HepG2 (cell line): Measurements from ENCODE around the gene MRPL14. TPM values are rescaled to one million over a fixed set of nuclear protein-coding genes. Genes with fewer than 3 reads are reported as not detected.

Source experiments
- ATRX ChIP-seq: sonication (generic); formaldehyde crosslinking; IDR thresholded peaks from 2 replicates; pipeline ENCODE4 v1.4.0; 2020; ENCODE audit warnings: missing genetic modification reagents, borderline replicate concordance
- KLF9 ChIP-seq: IDR thresholded peaks from 2 replicates; pipeline ENCODE4 v1.6.1; 2016; ENCODE audit warnings: low read depth
- SP4 ChIP-seq: sonication (generic); formaldehyde crosslinking; IDR thresholded peaks from 2 replicates; pipeline ENCODE4 v1.8.1; 2023; ENCODE audit warnings: mild to moderate bottlenecking, missing genetic modification reagents
- ZC3H4 ChIP-seq: sonication (generic); formaldehyde crosslinking; IDR thresholded peaks from 2 replicates; pipeline ENCODE4 v1.4.0; 2020; ENCODE audit warnings: missing genetic modification reagents, borderline replicate concordance
- ZFP36L1 ChIP-seq: sonication (generic); formaldehyde crosslinking; IDR thresholded peaks from 2 replicates; pipeline ENCODE4 v1.8.0; 2022; ENCODE audit warnings: mild to moderate bottlenecking, missing genetic modification reagents, moderate library complexity
- ZNF460 ChIP-seq: sonication (generic); formaldehyde crosslinking; IDR thresholded peaks from 2 replicates; pipeline ENCODE4 v1.5.1; 2020; ENCODE audit warnings: missing genetic modification reagents, mild to moderate bottlenecking, borderline replicate concordance
- ZNF501 ChIP-seq: sonication (generic); formaldehyde crosslinking; IDR thresholded peaks from 2 replicates; pipeline ENCODE4 v1.5.1; 2020; ENCODE audit warnings: mild to moderate bottlenecking, moderate library complexity, missing genetic modification reagents
- ZNF660 ChIP-seq: sonication (generic); formaldehyde crosslinking; IDR thresholded peaks from 2 replicates; pipeline ENCODE4 v1.5.1; 2020; ENCODE audit warnings: mild to moderate bottlenecking, low read depth, missing genetic modification reagents, borderline replicate concordance
- polyA plus RNA-seq, 8 experiments: library from polyadenylated mRNA; depleted of rRNA in 3 of 8; stranded (reverse) in 7 of 8; unstranded in 1 of 8; fragments of >200 nt; fragmentation: Illumina TruSeq in 4 of 8; extraction: Trizol in 4 of 8; gene quantifications; 2 replicates each; pipeline versions ENCODE4 v1.2.1 to v1.2.3, GENCODE V29; 2011 to 2016; ENCODE audit warnings: low read depth in 4 of 8, missing spikeins in 1 of 8, mixed read lengths in 1 of 8; ENCODE audit not compliant: insufficient read depth in 1 of 8
- total RNA-seq, 5 experiments: library from RNA; depleted of rRNA; stranded (reverse); fragments of >200 nt; fragmentation: Illumina TruSeq; extraction: Trizol; gene quantifications; 2 replicates each; pipeline ENCODE4 v1.2.3, GENCODE V29; 2016; ENCODE audit warnings: low read depth in 1 of 5
- TF ChIP-seq, protein P1 (sequence below): IDR thresholded peaks from 2 replicates; pipeline ENCODE4 v1.6.1; 2016; ENCODE audit warnings: missing compliant biosample characterization, missing genetic modification reagents, borderline replicate concordance
- TF ChIP-seq, protein P2 (sequence below): sonication (generic); formaldehyde crosslinking; IDR thresholded peaks from 2 replicates; pipeline ENCODE4 v1.4.0; 2020; ENCODE audit warnings: missing genetic modification reagents, mild to moderate bottlenecking, borderline replicate concordance
- TF ChIP-seq, protein P3 (sequence below), 2 experiments: sonication (generic) in 1 of 2; formaldehyde crosslinking in 1 of 2; IDR thresholded peaks; 2 replicates each; pipeline versions ENCODE4 v1.4.0 to v1.6.1; 2016 to 2020; ENCODE audit warnings: borderline replicate concordance in 1 of 2, low read depth in 1 of 2, mild to moderate bottlenecking in 1 of 2, missing genetic modification reagents in 1 of 2
- TF ChIP-seq, protein P4 (sequence below): sonication (generic); formaldehyde crosslinking; conservative IDR thresholded peaks from 2 replicates; pipeline ENCODE4 v1.4.0; 2020; ENCODE audit warnings: mild to moderate bottlenecking, missing genetic modification reagents, moderate library complexity
- TF ChIP-seq, protein P5 (sequence below): sonication (generic); formaldehyde crosslinking; IDR thresholded peaks from 2 replicates; pipeline ENCODE4 v1.4.0; 2020; ENCODE audit warnings: missing genetic modification reagents

Gene MRPL14
- total and polyA plus RNA-seq, 2 of the 13 experiments (the other 11 are each of a cell fraction or from before 2014, with no cell fraction given) = 157 to 178 TPM

DNA sequence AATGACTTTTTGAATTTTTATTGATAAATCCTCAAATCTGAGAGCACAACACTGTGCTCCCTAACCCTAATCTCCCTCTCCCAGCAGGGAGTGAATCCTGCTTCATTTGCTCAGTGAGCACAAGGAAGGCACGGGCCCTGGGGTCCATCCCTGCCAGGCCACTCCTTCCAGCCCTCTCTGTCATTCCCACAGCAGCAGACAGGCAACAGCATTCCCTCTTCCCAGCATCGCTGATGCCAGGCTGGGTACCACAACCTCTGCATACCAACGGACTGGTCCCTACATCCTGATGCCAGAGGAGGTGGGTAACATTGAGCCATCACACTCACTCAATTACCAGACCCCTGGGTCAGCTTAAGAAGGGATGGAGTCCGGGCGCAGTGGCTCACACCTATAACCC, 34.2 kb downstream of the MRPL14 start (continued):
- TF ChIP-seq ZFP36L1 (CRISPR knock-in tag) (no peak), KLF9 (CRISPR knock-in tag) (no peak), ATRX (CRISPR knock-in tag) (0 out of 2 replicates have a peak, but pooled peaks have one; percentile 70), ZNF660 (CRISPR knock-in tag) (no peak), SP4 (CRISPR knock-in tag) (no peak), ZNF460 (CRISPR knock-in tag) (no peak), ZNF501 (0 out of 2 replicates have a peak, but pooled peaks have one; percentile 0), ZC3H4 (CRISPR knock-in tag) (no peak)
- TF ChIP-seq, protein P1, sequence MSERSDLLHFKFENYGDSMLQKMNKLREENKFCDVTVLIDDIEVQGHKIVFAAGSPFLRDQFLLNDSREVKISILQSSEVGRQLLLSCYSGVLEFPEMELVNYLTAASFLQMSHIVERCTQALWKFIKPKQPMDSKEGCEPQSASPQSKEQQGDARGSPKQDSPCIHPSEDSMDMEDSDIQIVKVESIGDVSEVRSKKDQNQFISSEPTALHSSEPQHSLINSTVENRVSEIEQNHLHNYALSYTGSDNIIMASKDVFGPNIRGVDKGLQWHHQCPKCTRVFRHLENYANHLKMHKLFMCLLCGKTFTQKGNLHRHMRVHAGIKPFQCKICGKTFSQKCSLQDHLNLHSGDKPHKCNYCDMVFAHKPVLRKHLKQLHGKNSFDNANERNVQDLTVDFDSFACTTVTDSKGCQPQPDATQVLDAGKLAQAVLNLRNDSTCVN (CRISPR knock-in tag) = 0 out of 2 replicates have a peak, but pooled peaks have one; percentile 21
- TF ChIP-seq, protein P2, sequence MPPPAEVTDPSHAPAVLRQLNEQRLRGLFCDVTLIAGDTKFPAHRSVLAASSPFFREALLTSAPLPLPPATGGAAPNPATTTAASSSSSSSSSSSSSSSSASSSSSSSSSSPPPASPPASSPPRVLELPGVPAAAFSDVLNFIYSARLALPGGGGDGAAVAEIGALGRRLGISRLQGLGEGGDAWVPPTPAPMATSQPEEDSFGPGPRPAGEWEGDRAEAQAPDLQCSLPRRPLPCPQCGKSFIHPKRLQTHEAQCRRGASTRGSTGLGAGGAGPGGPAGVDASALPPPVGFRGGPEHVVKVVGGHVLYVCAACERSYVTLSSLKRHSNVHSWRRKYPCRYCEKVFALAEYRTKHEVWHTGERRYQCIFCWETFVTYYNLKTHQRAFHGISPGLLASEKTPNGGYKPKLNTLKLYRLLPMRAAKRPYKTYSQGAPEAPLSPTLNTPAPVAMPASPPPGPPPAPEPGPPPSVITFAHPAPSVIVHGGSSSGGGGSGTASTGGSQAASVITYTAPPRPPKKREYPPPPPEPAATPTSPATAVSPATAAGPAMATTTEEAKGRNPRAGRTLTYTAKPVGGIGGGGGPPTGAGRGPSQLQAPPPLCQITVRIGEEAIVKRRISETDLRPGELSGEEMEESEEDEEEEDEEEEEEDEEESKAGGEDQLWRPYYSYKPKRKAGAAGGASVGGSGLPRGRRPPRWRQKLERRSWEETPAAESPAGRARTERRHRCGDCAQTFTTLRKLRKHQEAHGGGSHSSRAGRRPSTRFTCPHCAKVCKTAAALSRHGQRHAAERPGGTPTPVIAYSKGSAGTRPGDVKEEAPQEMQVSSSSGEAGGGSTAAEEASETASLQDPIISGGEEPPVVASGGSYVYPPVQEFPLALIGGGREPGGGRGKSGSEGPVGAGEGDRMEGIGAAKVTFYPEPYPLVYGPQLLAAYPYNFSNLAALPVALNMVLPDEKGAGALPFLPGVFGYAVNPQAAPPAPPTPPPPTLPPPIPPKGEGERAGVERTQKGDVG = 0 out of 2 replicates have a peak, but pooled peaks have one; percentile 42
- TF ChIP-seq, protein P3, sequence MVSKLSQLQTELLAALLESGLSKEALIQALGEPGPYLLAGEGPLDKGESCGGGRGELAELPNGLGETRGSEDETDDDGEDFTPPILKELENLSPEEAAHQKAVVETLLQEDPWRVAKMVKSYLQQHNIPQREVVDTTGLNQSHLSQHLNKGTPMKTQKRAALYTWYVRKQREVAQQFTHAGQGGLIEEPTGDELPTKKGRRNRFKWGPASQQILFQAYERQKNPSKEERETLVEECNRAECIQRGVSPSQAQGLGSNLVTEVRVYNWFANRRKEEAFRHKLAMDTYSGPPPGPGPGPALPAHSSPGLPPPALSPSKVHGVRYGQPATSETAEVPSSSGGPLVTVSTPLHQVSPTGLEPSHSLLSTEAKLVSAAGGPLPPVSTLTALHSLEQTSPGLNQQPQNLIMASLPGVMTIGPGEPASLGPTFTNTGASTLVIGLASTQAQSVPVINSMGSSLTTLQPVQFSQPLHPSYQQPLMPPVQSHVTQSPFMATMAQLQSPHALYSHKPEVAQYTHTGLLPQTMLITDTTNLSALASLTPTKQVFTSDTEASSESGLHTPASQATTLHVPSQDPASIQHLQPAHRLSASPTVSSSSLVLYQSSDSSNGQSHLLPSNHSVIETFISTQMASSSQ (IDR thresholded peaks at IDR 0.05; ENCODE audit: low read depth) = no peak
- TF ChIP-seq, protein P3 (CRISPR knock-in tag; IDR thresholded peaks at IDR 0.05; ENCODE audit: borderline replicate concordance) = no peak
- TF ChIP-seq, protein P4, sequence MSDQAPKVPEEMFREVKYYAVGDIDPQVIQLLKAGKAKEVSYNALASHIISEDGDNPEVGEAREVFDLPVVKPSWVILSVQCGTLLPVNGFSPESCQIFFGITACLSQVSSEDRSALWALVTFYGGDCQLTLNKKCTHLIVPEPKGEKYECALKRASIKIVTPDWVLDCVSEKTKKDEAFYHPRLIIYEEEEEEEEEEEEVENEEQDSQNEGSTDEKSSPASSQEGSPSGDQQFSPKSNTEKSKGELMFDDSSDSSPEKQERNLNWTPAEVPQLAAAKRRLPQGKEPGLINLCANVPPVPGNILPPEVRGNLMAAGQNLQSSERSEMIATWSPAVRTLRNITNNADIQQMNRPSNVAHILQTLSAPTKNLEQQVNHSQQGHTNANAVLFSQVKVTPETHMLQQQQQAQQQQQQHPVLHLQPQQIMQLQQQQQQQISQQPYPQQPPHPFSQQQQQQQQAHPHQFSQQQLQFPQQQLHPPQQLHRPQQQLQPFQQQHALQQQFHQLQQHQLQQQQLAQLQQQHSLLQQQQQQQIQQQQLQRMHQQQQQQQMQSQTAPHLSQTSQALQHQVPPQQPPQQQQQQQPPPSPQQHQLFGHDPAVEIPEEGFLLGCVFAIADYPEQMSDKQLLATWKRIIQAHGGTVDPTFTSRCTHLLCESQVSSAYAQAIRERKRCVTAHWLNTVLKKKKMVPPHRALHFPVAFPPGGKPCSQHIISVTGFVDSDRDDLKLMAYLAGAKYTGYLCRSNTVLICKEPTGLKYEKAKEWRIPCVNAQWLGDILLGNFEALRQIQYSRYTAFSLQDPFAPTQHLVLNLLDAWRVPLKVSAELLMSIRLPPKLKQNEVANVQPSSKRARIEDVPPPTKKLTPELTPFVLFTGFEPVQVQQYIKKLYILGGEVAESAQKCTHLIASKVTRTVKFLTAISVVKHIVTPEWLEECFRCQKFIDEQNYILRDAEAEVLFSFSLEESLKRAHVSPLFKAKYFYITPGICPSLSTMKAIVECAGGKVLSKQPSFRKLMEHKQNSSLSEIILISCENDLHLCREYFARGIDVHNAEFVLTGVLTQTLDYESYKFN (CRISPR knock-in tag) = no peak
- TF ChIP-seq, protein P5, sequence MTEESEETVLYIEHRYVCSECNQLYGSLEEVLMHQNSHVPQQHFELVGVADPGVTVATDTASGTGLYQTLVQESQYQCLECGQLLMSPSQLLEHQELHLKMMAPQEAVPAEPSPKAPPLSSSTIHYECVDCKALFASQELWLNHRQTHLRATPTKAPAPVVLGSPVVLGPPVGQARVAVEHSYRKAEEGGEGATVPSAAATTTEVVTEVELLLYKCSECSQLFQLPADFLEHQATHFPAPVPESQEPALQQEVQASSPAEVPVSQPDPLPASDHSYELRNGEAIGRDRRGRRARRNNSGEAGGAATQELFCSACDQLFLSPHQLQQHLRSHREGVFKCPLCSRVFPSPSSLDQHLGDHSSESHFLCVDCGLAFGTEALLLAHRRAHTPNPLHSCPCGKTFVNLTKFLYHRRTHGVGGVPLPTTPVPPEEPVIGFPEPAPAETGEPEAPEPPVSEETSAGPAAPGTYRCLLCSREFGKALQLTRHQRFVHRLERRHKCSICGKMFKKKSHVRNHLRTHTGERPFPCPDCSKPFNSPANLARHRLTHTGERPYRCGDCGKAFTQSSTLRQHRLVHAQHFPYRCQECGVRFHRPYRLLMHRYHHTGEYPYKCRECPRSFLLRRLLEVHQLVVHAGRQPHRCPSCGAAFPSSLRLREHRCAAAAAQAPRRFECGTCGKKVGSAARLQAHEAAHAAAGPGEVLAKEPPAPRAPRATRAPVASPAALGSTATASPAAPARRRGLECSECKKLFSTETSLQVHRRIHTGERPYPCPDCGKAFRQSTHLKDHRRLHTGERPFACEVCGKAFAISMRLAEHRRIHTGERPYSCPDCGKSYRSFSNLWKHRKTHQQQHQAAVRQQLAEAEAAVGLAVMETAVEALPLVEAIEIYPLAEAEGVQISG (CRISPR knock-in tag) = no peak
